Measurements from ENCODE around the gene REXO4. TPM values are rescaled to one million over a fixed set of nuclear protein-coding genes. Genes with fewer than 3 reads are reported as not detected.
A peak's percentile ranks its signal among the peaks of the same experiment; 100 is the strongest.
"Not testable (repeated sequence)": the region's sequence is repeated elsewhere in the genome, so short reads cannot be mapped to it uniquely, and the experiment has no call there.

REXO4 gene
- total RNA-seq, 3 donors from 2014 or later = 67.5 to 79.5 (median 79.3) TPM

- no peaks in the 10 kb centered on the region for H3K36me3 Mint-ChIP-seq (ENCODE audit: insufficient read depth)
- H3K9me3 Mint-ChIP-seq = no peaks in the 10 kb centered on the region
- H3K4me3 Mint-ChIP-seq = no peak overlapping the region
- peaks cover 5% of the 10 kb centered on the region for H3K4me1 Mint-ChIP-seq (ENCODE audit: low read depth)
- ATAC-seq = no peak
- no peak for DNase-seq
- H3K27me3 Mint-ChIP-seq (ENCODE audit: low read depth) = peaks cover 4% of the 10 kb centered on the region
Measured at GRCh38 chr9:133456409-133456808, 38.6 kb upstream of the REXO4 start.

GRCh38 chr9:133455936-133456335, 38.1 kb upstream of the REXO4 start:
- DNase-seq = no peak
- Mint-ChIP-seq H3K4me1 (ENCODE audit: low read depth) (peaks cover 5% of the 10 kb centered on the region), H3K4me3 (no peak overlapping the region), H3K27me3 (ENCODE audit: low read depth) (peaks cover 4% of the 10 kb centered on the region), H3K36me3 (ENCODE audit: insufficient read depth) (no peaks in the 10 kb centered on the region), H3K9me3 (no peaks in the 10 kb centered on the region)
- no peak for ATAC-seq

GRCh38 chr9:133454943-133455673, 37.3 kb upstream of the REXO4 start:
- Mint-ChIP-seq H3K9me3 (no peaks in the 10 kb centered on the region), H3K36me3 (ENCODE audit: insufficient read depth) (no peaks in the 10 kb centered on the region), H3K4me3 (no peak overlapping the region), H3K27me3 (ENCODE audit: low read depth) (peaks cover 4% of the 10 kb centered on the region), H3K4me1 (ENCODE audit: low read depth) (peaks cover 3% of the 10 kb centered on the region)
- ATAC-seq = no peak
- DNase-seq = no peak

GRCh38 chr9:133454325-133454724, 36.5 kb upstream of the REXO4 start:
- ATAC-seq (no peak), DNase-seq (no peak)
- H3K27me3 Mint-ChIP-seq (ENCODE audit: low read depth) = peaks cover 4% of the 10 kb centered on the region
- H3K4me1 Mint-ChIP-seq (ENCODE audit: low read depth) = peaks cover 3% of the 10 kb centered on the region
- H3K4me3 Mint-ChIP-seq = no peak overlapping the region
- no peaks in the 10 kb centered on the region for H3K9me3 Mint-ChIP-seq
- H3K36me3 Mint-ChIP-seq (ENCODE audit: insufficient read depth) = no peaks in the 10 kb centered on the region

GRCh38 chr9:133453651-133454050, 35.8 kb upstream of the REXO4 start:
- Mint-ChIP-seq H3K36me3 (ENCODE audit: insufficient read depth) (no peaks in the 10 kb centered on the region), H3K9me3 (no peaks in the 10 kb centered on the region), H3K4me1 (ENCODE audit: low read depth) (no peaks in the 10 kb centered on the region), H3K27me3 (ENCODE audit: low read depth) (peaks cover 4% of the 10 kb centered on the region), H3K4me3 (no peak overlapping the region)
- DNase-seq (no peak), ATAC-seq (no peak)

GRCh38 chr9:133452562-133452961, 34.8 kb upstream of the REXO4 start:
- H3K27me3 Mint-ChIP-seq (ENCODE audit: low read depth) = peaks cover 4% of the 10 kb centered on the region
- no peak for DNase-seq
- H3K4me1 Mint-ChIP-seq (ENCODE audit: low read depth) = no peaks in the 10 kb centered on the region
- ATAC-seq = no peak
- no peaks in the 10 kb centered on the region for H3K9me3 Mint-ChIP-seq
- H3K36me3 Mint-ChIP-seq (ENCODE audit: insufficient read depth) = no peaks in the 10 kb centered on the region
- H3K4me3 Mint-ChIP-seq = no peak overlapping the region

GRCh38 chr9:133451865-133452264, 34.1 kb upstream of the REXO4 start:
- H3K27me3 Mint-ChIP-seq (ENCODE audit: low read depth); H3K9me3 Mint-ChIP-seq; H3K4me1 Mint-ChIP-seq (ENCODE audit: low read depth); H3K36me3 Mint-ChIP-seq (ENCODE audit: insufficient read depth); H3K4me3 Mint-ChIP-seq; ATAC-seq; DNase-seq: not testable (repeated sequence)

GRCh38 chr9:133449760-133450159, 31.9 kb upstream of the REXO4 start:
- Mint-ChIP-seq H3K27me3 (ENCODE audit: low read depth) (peaks cover 4% of the 10 kb centered on the region), H3K36me3 (ENCODE audit: insufficient read depth) (no peaks in the 10 kb centered on the region), H3K4me1 (ENCODE audit: low read depth) (no peaks in the 10 kb centered on the region), H3K4me3 (no peak overlapping the region), H3K9me3 (no peaks in the 10 kb centered on the region)
- no peak for DNase-seq
- no peak for ATAC-seq

GRCh38 chr9:133448487-133448972, 30.7 kb upstream of the REXO4 start:
- no peaks in the 10 kb centered on the region for H3K4me1 Mint-ChIP-seq (ENCODE audit: low read depth)
- peaks cover 2% of the 10 kb centered on the region for H3K27me3 Mint-ChIP-seq (ENCODE audit: low read depth)
- no peak for DNase-seq
- H3K36me3 Mint-ChIP-seq (ENCODE audit: insufficient read depth) = no peaks in the 10 kb centered on the region
- H3K9me3 Mint-ChIP-seq = no peaks in the 10 kb centered on the region
- no peak for ATAC-seq
- no peak overlapping the region for H3K4me3 Mint-ChIP-seq

- Mint-ChIP-seq H3K9me3 (no peaks in the 10 kb centered on the region), H3K27me3 (ENCODE audit: low read depth) (peaks cover 2% of the 10 kb centered on the region), H3K36me3 (ENCODE audit: insufficient read depth) (no peaks in the 10 kb centered on the region), H3K4me3 (no peak overlapping the region), H3K4me1 (ENCODE audit: low read depth) (no peaks in the 10 kb centered on the region)
- no peak for ATAC-seq
- no peak for DNase-seq
Measured at GRCh38 chr9:133445293-133445969, 27.6 kb upstream of the REXO4 start.

- no peak for ATAC-seq
- H3K27me3 Mint-ChIP-seq (ENCODE audit: low read depth) = peaks cover 2% of the 10 kb centered on the region
- H3K9me3 Mint-ChIP-seq = no peaks in the 10 kb centered on the region
- H3K36me3 Mint-ChIP-seq (ENCODE audit: insufficient read depth) = no peaks in the 10 kb centered on the region
- no peak for DNase-seq
- no peak overlapping the region for H3K4me3 Mint-ChIP-seq
- H3K4me1 Mint-ChIP-seq (ENCODE audit: low read depth) = no peaks in the 10 kb centered on the region
Measured at GRCh38 chr9:133443982-133444381, 26.2 kb upstream of the REXO4 start.

- Mint-ChIP-seq H3K4me1 (ENCODE audit: low read depth) (no peaks in the 10 kb centered on the region), H3K9me3 (no peaks in the 10 kb centered on the region), H3K36me3 (ENCODE audit: insufficient read depth) (no peaks in the 10 kb centered on the region), H3K27me3 (ENCODE audit: low read depth) (peaks cover 2% of the 10 kb centered on the region), H3K4me3 (no peak overlapping the region)
- ATAC-seq (no peak), DNase-seq (no peak)
Measured at GRCh38 chr9:133443248-133443647, 25.4 kb upstream of the REXO4 start.

- no peaks in the 10 kb centered on the region for H3K9me3 Mint-ChIP-seq
- no peaks in the 10 kb centered on the region for H3K4me1 Mint-ChIP-seq (ENCODE audit: low read depth)
- H3K36me3 Mint-ChIP-seq (ENCODE audit: insufficient read depth) = no peaks in the 10 kb centered on the region
- H3K4me3 Mint-ChIP-seq = no peak overlapping the region
- DNase-seq (no peak), ATAC-seq (no peak)
- peaks cover 2% of the 10 kb centered on the region for H3K27me3 Mint-ChIP-seq (ENCODE audit: low read depth)
Measured at GRCh38 chr9:133441571-133441970, 23.8 kb upstream of the REXO4 start.

GRCh38 chr9:133440874-133441273, 23.1 kb upstream of the REXO4 start:
- H3K9me3 Mint-ChIP-seq = no peaks in the 10 kb centered on the region
- no peaks in the 10 kb centered on the region for H3K27me3 Mint-ChIP-seq (ENCODE audit: low read depth)
- no peak for ATAC-seq

GRCh38 chr9:133439337-133439736, 21.5 kb upstream of the REXO4 start:
- H3K36me3 Mint-ChIP-seq (ENCODE audit: insufficient read depth) = no peaks in the 10 kb centered on the region
- no peaks in the 10 kb centered on the region for H3K9me3 Mint-ChIP-seq
- no peaks in the 10 kb centered on the region for H3K4me1 Mint-ChIP-seq (ENCODE audit: low read depth)
- no peak for DNase-seq
- ATAC-seq = peak in 1 of 2 donors; percentile 23
- no peak overlapping the region for H3K4me3 Mint-ChIP-seq
- no peaks in the 10 kb centered on the region for H3K27me3 Mint-ChIP-seq (ENCODE audit: low read depth)

More at GRCh38 chr9:133440874-133441273, 23.1 kb upstream of the REXO4 start:
- DNase-seq = no peak
- Mint-ChIP-seq H3K36me3 (ENCODE audit: insufficient read depth) (no peaks in the 10 kb centered on the region), H3K4me3 (no peak overlapping the region), H3K4me1 (ENCODE audit: low read depth) (no peaks in the 10 kb centered on the region)

Measured in activated T-cell treated with anti-CD3 and anti-CD28 coated beads, Interleukin-2, amount 50 U/mL, for 4 hours (primary cell).